HEK293 (cell line): Measurements from ENCODE around the gene COPG2.

ENCODE experiments used
- CTCF ChIA-PET: fragments of 350-600 bp; formaldehyde crosslinking; extraction: SDS; loops from one replicate; lab custom pipeline; 2021; ENCODE audit warnings: antibody characterized with exemption; lab: Yijun Ruan, JAX
- POLR2A ChIA-PET: fragments of 300-600 bp; formaldehyde crosslinking; extraction: SDS; loops from one replicate; lab custom pipeline; 2020; ENCODE audit warnings: antibody characterized with exemption, inconsistent platforms; lab: Yijun Ruan, JAX
- H3K27ac ChIP-seq: fragments of 200-500 bp; sonication (Bioruptor generic); 2 replicates; pipeline ENCODE4 v1.5.1; 2014; ENCODE audit warnings: low read depth, low read length, control low read depth, inconsistent platforms; ENCODE audit errors: extremely low read depth
- H3K36me3 ChIP-seq, 2 experiments: fragments of 200-500 bp in 1 of 2; sonication (Bioruptor generic) in 1 of 2; 1 replicate in 1 of 2; 2 replicates in 1 of 2; pipeline ENCODE4 v1.5.1; 2014 to 2017; ENCODE audit warnings: inconsistent platforms in 2 of 2, low read length in 2 of 2; ENCODE audit not compliant: control insufficient read depth in 2 of 2, insufficient read depth in 1 of 2
- H3K4me1 ChIP-seq: fragments of 200-500 bp; sonication (Bioruptor generic); 2 replicates; pipeline ENCODE4 v1.5.1; 2014; ENCODE audit warnings: mild to moderate bottlenecking, low read length, inconsistent platforms; ENCODE audit not compliant: control insufficient read depth, insufficient read depth
- H3K4me3 ChIP-seq: 2 replicates; pipeline ENCODE4 v1.5.1; 2011; ENCODE audit warnings: low read depth, mild to moderate bottlenecking, control low read depth, low read length, moderate library complexity
- H3K9me3 ChIP-seq: fragments of 200-500 bp; sonication (Bioruptor generic); 2 replicates; pipeline ENCODE4 v1.5.1; 2014; ENCODE audit warnings: low read depth, low read length, inconsistent platforms; ENCODE audit not compliant: control insufficient read depth, insufficient read depth
- KLF10 ChIP-seq: fragments of 450-650 bp; IDR thresholded peaks from 2 replicates; pipeline ENCODE4 v1.5.1; 2018; ENCODE audit warnings: missing biosample characterization, mild to moderate bottlenecking, missing genetic modification characterization
- PATZ1 ChIP-seq: fragments of 450-650 bp; formaldehyde crosslinking; IDR thresholded peaks from 2 replicates; pipeline ENCODE4 v1.5.1; 2016; ENCODE audit warnings: missing biosample characterization, missing genetic modification characterization
- ZBTB48 ChIP-seq: fragments of 450-650 bp; formaldehyde crosslinking; IDR thresholded peaks from 2 replicates; pipeline ENCODE4 v1.5.1; 2016; ENCODE audit warnings: missing biosample characterization, missing genetic modification characterization
- ZBTB6 ChIP-seq: fragments of 450-650 bp; formaldehyde crosslinking; IDR thresholded peaks from 2 replicates; pipeline ENCODE4 v1.5.1; 2017; ENCODE audit warnings: missing biosample characterization, missing genetic modification characterization
- ZBTB7A ChIP-seq: fragments of 450-650 bp; formaldehyde crosslinking; IDR thresholded peaks from 2 replicates; pipeline ENCODE4 v1.5.1; 2016; ENCODE audit warnings: low read depth, missing biosample characterization, missing genetic modification characterization
- ZEB2 ChIP-seq: fragments of 450-650 bp; formaldehyde crosslinking; IDR thresholded peaks from 2 replicates; pipeline ENCODE4 v1.5.1; 2016; ENCODE audit warnings: missing biosample characterization, missing genetic modification characterization
- ZFHX2 ChIP-seq: fragments of 450-650 bp; formaldehyde crosslinking; conservative IDR thresholded peaks from 2 replicates; pipeline ENCODE4 v1.5.1; 2016; ENCODE audit warnings: missing biosample characterization, missing genetic modification characterization
- ZFP37 ChIP-seq: fragments of 450-650 bp; formaldehyde crosslinking; IDR thresholded peaks from 2 replicates; pipeline ENCODE4 v1.5.1; 2016; ENCODE audit warnings: missing biosample characterization, missing genetic modification characterization
- ZNF155 ChIP-seq: fragments of 450-650 bp; formaldehyde crosslinking; IDR thresholded peaks from 2 replicates; pipeline ENCODE4 v1.5.1; 2016; ENCODE audit warnings: missing biosample characterization, missing genetic modification characterization
- ZNF184 ChIP-seq: fragments of 450-650 bp; IDR thresholded peaks from 2 replicates; pipeline ENCODE4 v1.5.1; 2018; ENCODE audit warnings: missing biosample characterization, mild to moderate bottlenecking, missing genetic modification characterization
- ZNF202 ChIP-seq: fragments of 450-650 bp; formaldehyde crosslinking; IDR thresholded peaks from 2 replicates; pipeline ENCODE4 v1.5.1; 2016; ENCODE audit warnings: missing biosample characterization, missing genetic modification characterization, borderline replicate concordance
- ZNF214 ChIP-seq: fragments of 450-650 bp; formaldehyde crosslinking; IDR thresholded peaks from 2 replicates; pipeline ENCODE4 v1.5.1; 2017; ENCODE audit warnings: missing biosample characterization, mild to moderate bottlenecking, missing genetic modification characterization, borderline replicate concordance
- ZNF239 ChIP-seq: fragments of 450-650 bp; formaldehyde crosslinking; IDR thresholded peaks from 2 replicates; pipeline ENCODE4 v1.5.1; 2016; ENCODE audit warnings: missing biosample characterization, missing genetic modification characterization
- ZNF26 ChIP-seq: fragments of 450-650 bp; formaldehyde crosslinking; IDR thresholded peaks from 2 replicates; pipeline ENCODE4 v1.5.1; 2016; ENCODE audit warnings: missing biosample characterization, missing genetic modification characterization
- ZNF274 ChIP-seq, 2 experiments: fragments of 200-500 bp in 1 of 2; fragments of 450-650 bp in 1 of 2; sonication (Bioruptor generic) in 1 of 2; formaldehyde crosslinking in 1 of 2; IDR thresholded peaks; 2 replicates each; pipeline versions ENCODE4 v1.5.1 to v1.6.1; 2014 to 2016; ENCODE audit warnings: borderline replicate concordance in 1 of 2, inconsistent platforms in 1 of 2, low read length in 1 of 2, missing biosample characterization in 1 of 2, missing genetic modification characterization in 1 of 2
- ZNF37A ChIP-seq: fragments of 450-650 bp; IDR thresholded peaks from 2 replicates; pipeline ENCODE4 v1.5.1; 2018; ENCODE audit warnings: missing biosample characterization, missing genetic modification characterization
- ZNF529 ChIP-seq: fragments of 450-650 bp; formaldehyde crosslinking; IDR thresholded peaks from 2 replicates; pipeline ENCODE4 v1.5.1; 2017; ENCODE audit warnings: missing genetic modification characterization, missing biosample characterization; ENCODE audit not compliant: insufficient replicate concordance
- ZNF658 ChIP-seq: fragments of 450-650 bp; formaldehyde crosslinking; IDR thresholded peaks from 2 replicates; pipeline ENCODE4; 2016; ENCODE audit warnings: missing biosample characterization, missing genetic modification characterization
- ZNF791 ChIP-seq: fragments of 450-650 bp; formaldehyde crosslinking; IDR thresholded peaks from 2 replicates; pipeline ENCODE4 v1.5.1; 2016; ENCODE audit warnings: missing biosample characterization, missing genetic modification characterization
- ZNF837 ChIP-seq: fragments of 450-650 bp; formaldehyde crosslinking; IDR thresholded peaks from 2 replicates; pipeline ENCODE4 v1.5.1; 2016; ENCODE audit warnings: missing biosample characterization, missing genetic modification characterization
- TF ChIP-seq, protein P1 (sequence below): fragments of 450-650 bp; IDR thresholded peaks from 2 replicates; pipeline ENCODE4 v1.5.1; 2018; ENCODE audit warnings: missing biosample characterization, mild to moderate bottlenecking, missing genetic modification characterization
- TF ChIP-seq, protein P2 (sequence below): fragments of 450-650 bp; formaldehyde crosslinking; IDR thresholded peaks from 2 replicates; pipeline ENCODE4 v1.5.1; 2016; ENCODE audit warnings: missing biosample characterization, missing genetic modification characterization
- TF ChIP-seq, protein P3 (sequence below): fragments of 450-650 bp; formaldehyde crosslinking; IDR thresholded peaks from 2 replicates; pipeline ENCODE4 v1.5.1; 2016; ENCODE audit warnings: missing biosample characterization, missing genetic modification characterization
- TF ChIP-seq, protein P4 (sequence below): fragments of 450-650 bp; formaldehyde crosslinking; IDR thresholded peaks from 2 replicates; pipeline ENCODE4 v1.5.1; 2017; ENCODE audit warnings: missing biosample characterization, missing genetic modification characterization

COPG2 gene

GRCh38 chr7:130521258-130521951 is 147.1 kb downstream of the COPG2 start:
- ChIA-PET CTCF (interaction anchor here (0.7 kb wide), 1 partner anchor 236 kb away, joined by 4 read pairs; no protein-coding TSS in a partner anchor), POLR2A (no interaction called here)
- H3K9me3 ChIP-seq, result no peaks in the 10 kb centered on the region

DNA sequence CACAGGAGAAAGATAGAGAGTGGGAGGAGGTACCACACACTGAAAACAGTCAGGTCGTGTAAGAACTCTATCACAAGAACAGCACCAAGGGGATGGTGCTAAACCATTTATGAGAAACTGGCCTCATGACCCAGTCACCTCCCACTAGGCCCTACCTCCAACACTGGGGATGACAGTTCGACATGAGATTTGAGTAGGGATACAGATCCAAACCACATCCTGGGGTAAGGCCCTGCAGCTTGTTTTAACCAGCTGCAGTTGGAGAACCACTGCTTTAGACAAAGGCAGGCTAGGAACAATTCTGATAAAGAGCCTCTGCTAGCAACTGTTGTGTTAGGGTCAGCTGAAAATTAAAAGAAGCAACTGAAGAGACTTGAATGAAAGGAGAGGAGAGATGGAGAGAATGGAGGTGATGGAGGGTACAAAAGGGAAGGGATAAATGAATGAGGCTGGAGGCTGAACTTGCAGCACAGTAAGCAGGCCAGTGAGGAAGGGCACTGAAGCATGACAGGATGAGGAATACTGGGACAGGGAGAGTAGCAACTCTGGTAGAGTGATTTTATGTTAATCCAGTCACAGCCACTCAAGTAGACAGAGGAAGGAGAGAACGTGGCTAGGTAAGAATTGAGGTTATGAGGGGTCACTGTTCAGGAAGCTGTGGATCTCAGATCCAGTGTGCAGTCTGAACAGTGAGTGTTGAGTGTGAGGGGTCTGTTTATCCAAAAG is 153.1 kb downstream of the COPG2 start:
- H3K4me1 ChIP-seq, result no peaks in the 10 kb centered on the region
- POLR2A ChIA-PET, result no interaction called here
- no peak overlapping the region for H3K27ac ChIP-seq
- H3K9me3 ChIP-seq, result no peaks in the 10 kb centered on the region
- CTCF ChIA-PET, result no interaction called here
- no peak overlapping the region for H3K4me3 ChIP-seq
- H3K36me3 ChIP-seq, result peaks cover 0 to 12% of the 10 kb centered on the region in 2 experiments; a peak in 2 of 3 replicates
- TF ChIP-seq, protein P1, sequence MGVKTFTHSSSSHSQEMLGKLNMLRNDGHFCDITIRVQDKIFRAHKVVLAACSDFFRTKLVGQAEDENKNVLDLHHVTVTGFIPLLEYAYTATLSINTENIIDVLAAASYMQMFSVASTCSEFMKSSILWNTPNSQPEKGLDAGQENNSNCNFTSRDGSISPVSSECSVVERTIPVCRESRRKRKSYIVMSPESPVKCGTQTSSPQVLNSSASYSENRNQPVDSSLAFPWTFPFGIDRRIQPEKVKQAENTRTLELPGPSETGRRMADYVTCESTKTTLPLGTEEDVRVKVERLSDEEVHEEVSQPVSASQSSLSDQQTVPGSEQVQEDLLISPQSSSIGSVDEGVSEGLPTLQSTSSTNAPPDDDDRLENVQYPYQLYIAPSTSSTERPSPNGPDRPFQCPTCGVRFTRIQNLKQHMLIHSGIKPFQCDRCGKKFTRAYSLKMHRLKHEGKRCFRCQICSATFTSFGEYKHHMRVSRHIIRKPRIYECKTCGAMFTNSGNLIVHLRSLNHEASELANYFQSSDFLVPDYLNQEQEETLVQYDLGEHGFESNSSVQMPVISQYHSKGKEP (tag by site-specific recombination), result no peak
- TF ChIP-seq, protein P2, sequence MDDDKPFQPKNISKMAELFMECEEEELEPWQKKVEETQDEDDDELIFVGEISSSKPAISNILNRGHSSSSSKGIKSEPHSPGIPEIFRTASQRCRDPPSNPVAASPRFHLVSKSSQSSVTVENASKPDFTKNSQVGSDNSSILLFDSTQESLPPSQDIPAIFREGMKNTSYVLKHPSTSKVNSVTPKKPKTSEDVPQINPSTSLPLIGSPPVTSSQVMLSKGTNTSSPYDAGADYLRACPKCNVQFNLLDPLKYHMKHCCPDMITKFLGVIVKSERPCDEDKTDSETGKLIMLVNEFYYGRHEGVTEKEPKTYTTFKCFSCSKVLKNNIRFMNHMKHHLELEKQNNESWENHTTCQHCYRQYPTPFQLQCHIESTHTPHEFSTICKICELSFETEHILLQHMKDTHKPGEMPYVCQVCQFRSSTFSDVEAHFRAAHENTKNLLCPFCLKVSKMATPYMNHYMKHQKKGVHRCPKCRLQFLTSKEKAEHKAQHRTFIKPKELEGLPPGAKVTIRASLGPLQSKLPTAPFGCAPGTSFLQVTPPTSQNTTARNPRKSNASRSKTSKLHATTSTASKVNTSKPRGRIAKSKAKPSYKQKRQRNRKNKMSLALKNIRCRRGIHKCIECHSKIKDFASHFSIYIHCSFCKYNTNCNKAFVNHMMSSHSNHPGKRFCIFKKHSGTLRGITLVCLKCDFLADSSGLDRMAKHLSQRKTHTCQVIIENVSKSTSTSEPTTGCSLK (tag by site-specific recombination), result no peak
- TF ChIP-seq, protein P3, sequence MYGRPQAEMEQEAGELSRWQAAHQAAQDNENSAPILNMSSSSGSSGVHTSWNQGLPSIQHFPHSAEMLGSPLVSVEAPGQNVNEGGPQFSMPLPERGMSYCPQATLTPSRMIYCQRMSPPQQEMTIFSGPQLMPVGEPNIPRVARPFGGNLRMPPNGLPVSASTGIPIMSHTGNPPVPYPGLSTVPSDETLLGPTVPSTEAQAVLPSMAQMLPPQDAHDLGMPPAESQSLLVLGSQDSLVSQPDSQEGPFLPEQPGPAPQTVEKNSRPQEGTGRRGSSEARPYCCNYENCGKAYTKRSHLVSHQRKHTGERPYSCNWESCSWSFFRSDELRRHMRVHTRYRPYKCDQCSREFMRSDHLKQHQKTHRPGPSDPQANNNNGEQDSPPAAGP (tag by site-specific recombination), result no peak
- no peak for TF ChIP-seq ZBTB6 (tag by site-specific recombination)
- TF ChIP-seq PATZ1 (tag by site-specific recombination), result no peak
- TF ChIP-seq, protein P4, sequence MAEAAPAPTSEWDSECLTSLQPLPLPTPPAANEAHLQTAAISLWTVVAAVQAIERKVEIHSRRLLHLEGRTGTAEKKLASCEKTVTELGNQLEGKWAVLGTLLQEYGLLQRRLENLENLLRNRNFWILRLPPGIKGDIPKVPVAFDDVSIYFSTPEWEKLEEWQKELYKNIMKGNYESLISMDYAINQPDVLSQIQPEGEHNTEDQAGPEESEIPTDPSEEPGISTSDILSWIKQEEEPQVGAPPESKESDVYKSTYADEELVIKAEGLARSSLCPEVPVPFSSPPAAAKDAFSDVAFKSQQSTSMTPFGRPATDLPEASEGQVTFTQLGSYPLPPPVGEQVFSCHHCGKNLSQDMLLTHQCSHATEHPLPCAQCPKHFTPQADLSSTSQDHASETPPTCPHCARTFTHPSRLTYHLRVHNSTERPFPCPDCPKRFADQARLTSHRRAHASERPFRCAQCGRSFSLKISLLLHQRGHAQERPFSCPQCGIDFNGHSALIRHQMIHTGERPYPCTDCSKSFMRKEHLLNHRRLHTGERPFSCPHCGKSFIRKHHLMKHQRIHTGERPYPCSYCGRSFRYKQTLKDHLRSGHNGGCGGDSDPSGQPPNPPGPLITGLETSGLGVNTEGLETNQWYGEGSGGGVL (tag by site-specific recombination), result no peak
- TF ChIP-seq ZBTB48 (tag by site-specific recombination), result no peak
- TF ChIP-seq ZNF37A (tag by site-specific recombination), result no peak
- no peak for TF ChIP-seq ZNF658
- TF ChIP-seq ZNF274 (IDR thresholded peaks at IDR 0.05; ENCODE audit: low read length), result no peak
- TF ChIP-seq ZNF274 (tag by site-specific recombination; IDR thresholded peaks at IDR 0.05; ENCODE audit: borderline replicate concordance), result no peak
- no peak for TF ChIP-seq ZEB2 (tag by site-specific recombination)
- no peak for TF ChIP-seq ZNF214 (tag by site-specific recombination)

More at GRCh38 chr7:130521258-130521951, 147.1 kb downstream of the COPG2 start:
- peaks cover 0 to 16% of the 10 kb centered on the region in 2 experiments; a peak in 1 of 3 replicates for H3K36me3 ChIP-seq
- TF ChIP-seq ZBTB7A, result no peak
- no peak for TF ChIP-seq KLF10 (tag by site-specific recombination)
- TF ChIP-seq ZNF529 (tag by site-specific recombination), result no peak
- TF ChIP-seq ZNF239 (tag by site-specific recombination), result no peak
- TF ChIP-seq ZNF155, result no peak
- TF ChIP-seq ZNF791 (tag by site-specific recombination), result no peak
- no peak for TF ChIP-seq ZNF184 (tag by site-specific recombination)
- TF ChIP-seq ZNF837, result no peak
- no peak for TF ChIP-seq ZFP37 (tag by site-specific recombination)
- TF ChIP-seq ZNF26 (tag by site-specific recombination), result no peak
- TF ChIP-seq ZFHX2, result no peak
- TF ChIP-seq ZNF202 (tag by site-specific recombination), result no peak
- TF ChIP-seq, all 188 proteins: peak for 0
- no peaks in the 10 kb centered on the region for H3K4me1 ChIP-seq
- no peak overlapping the region for H3K27ac ChIP-seq
- H3K4me3 ChIP-seq, result no peak overlapping the region
